Activated CD4-positive, alpha-beta T cell treated with anti-CD3 and anti-CD28 coated beads, Interleukin-2, amount 10 ng/mL, durations not matched to agents 24 days and 14 days (primary cell): ENCODE results near the gene CER1. TPM values are rescaled to one million over a fixed set of nuclear protein-coding genes. Genes with fewer than 3 reads are reported as not detected.
A peak's percentile ranks its signal among the peaks of the same experiment; 100 is the strongest.

ENCODE experiments used
- DNase-seq: peaks from one replicate; pipeline ENCODE4 v3.0.0; 2022
- H3K27ac Mint-ChIP-seq: one replicate; pipeline ENCODE4 v1.8.0; 2022; ENCODE audit warnings: mild to moderate bottlenecking, mixed read lengths
- H3K27me3 Mint-ChIP-seq: one replicate; pipeline ENCODE4 v1.8.0; 2022; ENCODE audit warnings: mixed read lengths
- H3K36me3 Mint-ChIP-seq: one replicate; pipeline ENCODE4 v1.8.0; 2022; ENCODE audit warnings: low read depth, mild to moderate bottlenecking, mixed read lengths
- H3K4me1 Mint-ChIP-seq: one replicate; pipeline ENCODE4 v1.8.0; 2021; ENCODE audit warnings: mixed read lengths
- H3K4me3 Mint-ChIP-seq: one replicate; pipeline ENCODE4 v1.8.0; 2022; ENCODE audit warnings: mild to moderate bottlenecking, moderate library complexity, mixed read lengths
- H3K9me3 Mint-ChIP-seq: one replicate; pipeline ENCODE4 v1.8.0; 2021; ENCODE audit warnings: mixed read lengths
- intact Hi-C: fragments of 100-400 bp; cut with micrococcal nuclease; formaldehyde crosslinking; loops from one replicate; pipeline ENCODE4 v1.15.1; 2023
- total RNA-seq: library from RNA; stranded (reverse); gene quantifications from 2 replicates; pipeline ENCODE4 v1.2.3, GENCODE V29; 2022

CER1 gene
- total RNA-seq, 1 donor from 2014 or later, result not detected

GRCh38 chr9:14746626-14747025, 24.1 kb upstream of the CER1 start:
- Mint-ChIP-seq H3K36me3 (no peaks in the 10 kb centered on the region), H3K27me3 (peaks cover 23% of the 10 kb centered on the region), H3K4me1 (no peaks in the 10 kb centered on the region), H3K27ac (no peak overlapping the region), H3K4me3 (no peak overlapping the region), H3K9me3 (no peaks in the 10 kb centered on the region)
- peak; percentile 24 for DNase-seq
- intact Hi-C loops, result no loop called here

- intact Hi-C loops, result no loop called here
These were observed 22.2 kb upstream of the CER1 start for GRCh38 chr9:14744768-14745167.

GRCh38 chr9:14741369-14741768, 18.8 kb upstream of the CER1 start:
- H3K27ac Mint-ChIP-seq, result no peak overlapping the region
- no peaks in the 10 kb centered on the region for H3K27me3 Mint-ChIP-seq
- no peak for DNase-seq
- no peak overlapping the region for H3K4me3 Mint-ChIP-seq
- intact Hi-C loops, result no loop called here
- no peaks in the 10 kb centered on the region for H3K4me1 Mint-ChIP-seq
- no peaks in the 10 kb centered on the region for H3K36me3 Mint-ChIP-seq
- no peaks in the 10 kb centered on the region for H3K9me3 Mint-ChIP-seq

More at GRCh38 chr9:14744768-14745167, 22.2 kb upstream of the CER1 start:
- no peak for DNase-seq
- Mint-ChIP-seq H3K4me3 (no peak overlapping the region), H3K27ac (no peak overlapping the region), H3K36me3 (no peaks in the 10 kb centered on the region), H3K9me3 (no peaks in the 10 kb centered on the region), H3K27me3 (peaks cover 9% of the 10 kb centered on the region), H3K4me1 (no peaks in the 10 kb centered on the region)

GRCh38 chr9:14733133-14733532, 10.6 kb upstream of the CER1 start:
- H3K27ac Mint-ChIP-seq, result no peak overlapping the region
- no peaks in the 10 kb centered on the region for H3K9me3 Mint-ChIP-seq
- peaks cover 3% of the 10 kb centered on the region for H3K27me3 Mint-ChIP-seq
- DNase-seq, result no peak
- no peaks in the 10 kb centered on the region for H3K4me1 Mint-ChIP-seq
- no peak overlapping the region for H3K4me3 Mint-ChIP-seq
- H3K36me3 Mint-ChIP-seq, result no peaks in the 10 kb centered on the region
- intact Hi-C loops, result no loop called here

GRCh38 chr9:14731294-14731981, 8.9 kb upstream of the CER1 start:
- no peak for DNase-seq
- H3K27me3 Mint-ChIP-seq, result peaks cover 3% of the 10 kb centered on the region
- no peak overlapping the region for H3K27ac Mint-ChIP-seq
- no peak overlapping the region for H3K4me3 Mint-ChIP-seq
- H3K36me3 Mint-ChIP-seq, result no peaks in the 10 kb centered on the region
- intact Hi-C loops, result no loop called here
- no peaks in the 10 kb centered on the region for H3K9me3 Mint-ChIP-seq
- H3K4me1 Mint-ChIP-seq, result no peaks in the 10 kb centered on the region

GRCh38 chr9:14730461-14730898, 7.9 kb upstream of the CER1 start:
- no peaks in the 10 kb centered on the region for H3K4me1 Mint-ChIP-seq
- H3K4me3 Mint-ChIP-seq, result no peak overlapping the region
- DNase-seq, result no peak
- no peaks in the 10 kb centered on the region for H3K36me3 Mint-ChIP-seq
- H3K9me3 Mint-ChIP-seq, result no peaks in the 10 kb centered on the region
- intact Hi-C loops, result no loop called here
- no peak overlapping the region for H3K27ac Mint-ChIP-seq
- H3K27me3 Mint-ChIP-seq, result peaks cover 3% of the 10 kb centered on the region

- DNase-seq, result no peak
- intact Hi-C loops, result no loop called here
- Mint-ChIP-seq H3K4me3 (no peak overlapping the region), H3K27me3 (peaks cover 6% of the 10 kb centered on the region), H3K4me1 (no peaks in the 10 kb centered on the region), H3K27ac (no peak overlapping the region), H3K36me3 (no peaks in the 10 kb centered on the region), H3K9me3 (no peaks in the 10 kb centered on the region)
These were observed 768 bp upstream of the CER1 start for GRCh38 chr9:14723301-14723700.

- no peak overlapping the region for H3K4me3 Mint-ChIP-seq
- peaks cover 8% of the 10 kb centered on the region for H3K27me3 Mint-ChIP-seq
- no peaks in the 10 kb centered on the region for H3K9me3 Mint-ChIP-seq
- intact Hi-C loops, result no loop called here
- DNase-seq, result no peak
- no peak overlapping the region for H3K27ac Mint-ChIP-seq
- no peaks in the 10 kb centered on the region for H3K4me1 Mint-ChIP-seq
- no peaks in the 10 kb centered on the region for H3K36me3 Mint-ChIP-seq
These were observed 3.2 kb downstream of the CER1 start for GRCh38 chr9:14719231-14719923.

- Mint-ChIP-seq H3K9me3 (no peaks in the 10 kb centered on the region), H3K27ac (no peak overlapping the region), H3K4me1 (no peaks in the 10 kb centered on the region), H3K36me3 (no peaks in the 10 kb centered on the region), H3K27me3 (peaks cover 11% of the 10 kb centered on the region), H3K4me3 (no peak overlapping the region)
- intact Hi-C loops, result no loop called here
- no peak for DNase-seq
These were observed 7.4 kb downstream of the CER1 start for GRCh38 chr9:14715102-14715501.

GRCh38 chr9:14713187-14713767, 9.3 kb downstream of the CER1 start:
- H3K4me3 Mint-ChIP-seq, result no peak overlapping the region
- intact Hi-C loops, result no loop called here
- H3K27me3 Mint-ChIP-seq, result peaks cover 12% of the 10 kb centered on the region

GRCh38 chr9:14710804-14711203, 11.7 kb downstream of the CER1 start:
- H3K27me3 Mint-ChIP-seq, result peaks cover 13% of the 10 kb centered on the region
- H3K27ac Mint-ChIP-seq, result no peak overlapping the region
- H3K36me3 Mint-ChIP-seq, result no peaks in the 10 kb centered on the region
- intact Hi-C loops, result no loop called here
- peaks cover 16% of the 10 kb centered on the region for H3K9me3 Mint-ChIP-seq
- DNase-seq, result no peak
- H3K4me1 Mint-ChIP-seq, result no peaks in the 10 kb centered on the region
- no peak overlapping the region for H3K4me3 Mint-ChIP-seq

More at GRCh38 chr9:14713187-14713767, 9.3 kb downstream of the CER1 start:
- H3K27ac Mint-ChIP-seq, result no peak overlapping the region
- no peaks in the 10 kb centered on the region for H3K36me3 Mint-ChIP-seq
- H3K4me1 Mint-ChIP-seq, result no peaks in the 10 kb centered on the region
- DNase-seq, result no peak
- peaks cover 3% of the 10 kb centered on the region for H3K9me3 Mint-ChIP-seq

GRCh38 chr9:14706530-14707140, 15.9 kb downstream of the CER1 start:
- Mint-ChIP-seq H3K4me3 (no peak overlapping the region), H3K27ac (no peak overlapping the region), H3K27me3 (peaks cover 17% of the 10 kb centered on the region), H3K9me3 (peaks cover 29% of the 10 kb centered on the region), H3K4me1 (no peaks in the 10 kb centered on the region), H3K36me3 (no peaks in the 10 kb centered on the region)
- intact Hi-C loops, result no loop called here
- no peak for DNase-seq

GRCh38 chr9:14705079-14705478, 17.5 kb downstream of the CER1 start:
- no peak overlapping the region for H3K4me3 Mint-ChIP-seq
- intact Hi-C loops, result no loop called here
- H3K9me3 Mint-ChIP-seq, result peaks cover 29% of the 10 kb centered on the region
- no peak for DNase-seq
- H3K36me3 Mint-ChIP-seq, result no peaks in the 10 kb centered on the region
- H3K27ac Mint-ChIP-seq, result no peak overlapping the region
- no peaks in the 10 kb centered on the region for H3K4me1 Mint-ChIP-seq
- H3K27me3 Mint-ChIP-seq, result peaks cover 12% of the 10 kb centered on the region

GRCh38 chr9:14704281-14704680, 18.3 kb downstream of the CER1 start:
- H3K36me3 Mint-ChIP-seq, result no peaks in the 10 kb centered on the region
- no peak overlapping the region for H3K27ac Mint-ChIP-seq
- H3K27me3 Mint-ChIP-seq, result peaks cover 10% of the 10 kb centered on the region
- DNase-seq, result no peak
- H3K4me3 Mint-ChIP-seq, result no peak overlapping the region
- peaks cover 29% of the 10 kb centered on the region for H3K9me3 Mint-ChIP-seq
- no peaks in the 10 kb centered on the region for H3K4me1 Mint-ChIP-seq
- intact Hi-C loops, result no loop called here
